Measurements from ENCODE around the gene PTPRH.

DNA sequence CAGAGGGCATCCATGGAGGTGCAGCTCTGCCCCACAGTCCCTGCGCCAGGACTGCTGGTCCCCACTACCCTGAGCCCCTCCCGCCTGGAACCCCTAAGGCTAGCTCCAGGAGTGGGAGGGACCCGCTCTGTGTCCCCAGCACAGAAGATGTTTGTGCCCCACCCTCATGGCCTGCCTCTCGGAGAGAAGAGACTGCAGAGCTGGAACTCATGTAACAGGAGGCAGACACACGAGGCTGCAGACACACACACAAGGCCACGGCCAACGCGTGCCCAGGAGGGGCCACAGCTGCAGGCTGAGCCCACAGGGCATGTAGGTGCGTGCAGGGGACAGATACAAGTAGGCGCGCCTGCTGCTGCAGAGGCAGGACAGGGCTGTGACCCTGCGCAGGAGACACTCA, 29.7 kb upstream of the PTPRH start:
- TF ChIP-seq, protein P1, sequence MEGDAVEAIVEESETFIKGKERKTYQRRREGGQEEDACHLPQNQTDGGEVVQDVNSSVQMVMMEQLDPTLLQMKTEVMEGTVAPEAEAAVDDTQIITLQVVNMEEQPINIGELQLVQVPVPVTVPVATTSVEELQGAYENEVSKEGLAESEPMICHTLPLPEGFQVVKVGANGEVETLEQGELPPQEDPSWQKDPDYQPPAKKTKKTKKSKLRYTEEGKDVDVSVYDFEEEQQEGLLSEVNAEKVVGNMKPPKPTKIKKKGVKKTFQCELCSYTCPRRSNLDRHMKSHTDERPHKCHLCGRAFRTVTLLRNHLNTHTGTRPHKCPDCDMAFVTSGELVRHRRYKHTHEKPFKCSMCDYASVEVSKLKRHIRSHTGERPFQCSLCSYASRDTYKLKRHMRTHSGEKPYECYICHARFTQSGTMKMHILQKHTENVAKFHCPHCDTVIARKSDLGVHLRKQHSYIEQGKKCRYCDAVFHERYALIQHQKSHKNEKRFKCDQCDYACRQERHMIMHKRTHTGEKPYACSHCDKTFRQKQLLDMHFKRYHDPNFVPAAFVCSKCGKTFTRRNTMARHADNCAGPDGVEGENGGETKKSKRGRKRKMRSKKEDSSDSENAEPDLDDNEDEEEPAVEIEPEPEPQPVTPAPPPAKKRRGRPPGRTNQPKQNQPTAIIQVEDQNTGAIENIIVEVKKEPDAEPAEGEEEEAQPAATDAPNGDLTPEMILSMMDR (IDR thresholded peaks at IDR 0.05 in 4 of 5, conservative IDR thresholded peaks at IDR 0.05 in 1 of 5), result no peak
- TF ChIP-seq POLR2A (IDR thresholded peaks at IDR 0.05), result no peak

All from gastrocnemius medialis (tissue), 4 donors.